H1 (cell line): ENCODE data around the gene FHL1. TPM values are rescaled to one million over a fixed set of nuclear protein-coding genes. Genes with fewer than 3 reads are reported as not detected.

Source experiments
- CBX8 ChIP-seq: fragments of 300-800, 300-1000 bp; sonication (generic); IDR thresholded peaks from 2 replicates; pipeline ENCODE4 v1.7.1; 2016; ENCODE audit warnings: low read depth, low read length, borderline replicate concordance
- CHD1 ChIP-seq: IDR thresholded peaks from 2 replicates; pipeline ENCODE4 v1.6.1; 2012; ENCODE audit warnings: low read depth, low read length, improper control_type of control experiment
- CREB1 ChIP-seq: IDR thresholded peaks from 2 replicates; pipeline ENCODE4 v1.6.1; 2012; ENCODE audit warnings: inconsistent platforms
- EGR1 ChIP-seq: IDR thresholded peaks from 2 replicates; pipeline ENCODE4 v1.6.1; 2011; ENCODE audit warnings: low read depth, low read length, borderline replicate concordance
- GTF2F1 ChIP-seq: IDR thresholded peaks from 2 replicates; pipeline ENCODE4 v1.6.1; 2012; ENCODE audit warnings: low read depth, low read length, improper control_type of control experiment, borderline replicate concordance
- KDM4A ChIP-seq: IDR thresholded peaks from one replicate; pipeline ENCODE4 v1.7.1; 2012; ENCODE audit warnings: low read depth, mild to moderate bottlenecking, moderate library complexity, low read length, inconsistent platforms; ENCODE audit not compliant: severe bottlenecking
- POLR2A ChIP-seq, 2 experiments: IDR thresholded peaks; 1 replicate in 1 of 2; 2 replicates in 1 of 2; pipeline ENCODE4 v1.6.1; 2011; ENCODE audit warnings: low read depth in 2 of 2, low read length in 2 of 2, mild to moderate bottlenecking in 2 of 2; ENCODE audit errors: control extremely low read depth in 1 of 2
- POU5F1 ChIP-seq: IDR thresholded peaks from 2 replicates; pipeline ENCODE4 v1.6.1; 2011; ENCODE audit warnings: low read depth, mild to moderate bottlenecking, low read length, moderate library complexity
- RFX5 ChIP-seq: IDR thresholded peaks from 2 replicates; pipeline ENCODE4 v1.6.1; 2011; ENCODE audit warnings: low read depth, low read length, improper control_type of control experiment, borderline replicate concordance
- RXRA ChIP-seq: IDR thresholded peaks from 2 replicates; pipeline ENCODE4 v1.6.1; 2011; ENCODE audit warnings: low read depth, mild to moderate bottlenecking, low read length, moderate library complexity; ENCODE audit not compliant: insufficient read depth
- SIRT6 ChIP-seq: IDR thresholded peaks from one replicate; pipeline ENCODE4 v1.7.1; 2012; ENCODE audit warnings: low read length, inconsistent platforms
- SP4 ChIP-seq: IDR thresholded peaks from 2 replicates; pipeline ENCODE4 v1.6.1; 2012; ENCODE audit warnings: low read length, inconsistent platforms
- ZNF274 ChIP-seq: IDR thresholded peaks from 2 replicates; pipeline ENCODE4 v1.7.0; 2012; ENCODE audit warnings: low read length, borderline replicate concordance; ENCODE audit errors: extremely low read depth
- polyA plus RNA-seq, 7 experiments: library from polyadenylated mRNA; depleted of rRNA in 3 of 7; stranded (reverse) in 5 of 7; unstranded in 2 of 7; fragments of >200 nt in 5 of 7; fragments of 200-250 nt in 2 of 7; gene quantifications; 1 replicate in 5 of 7; 2 replicates in 1 of 7; 4 replicates in 1 of 7; pipeline versions ENCODE4 v1.2.1 to v1.2.3, GENCODE V29; 2011 to 2013; ENCODE audit warnings: missing spikeins in 2 of 7, mixed read lengths in 2 of 7
- total RNA-seq: library from RNA; stranded (reverse); fragmentation: NEBNext Ultra II Directional; extraction: Animal tissue kit (Norgen Biotek cat#: 25700); gene quantifications from 2 replicates; pipeline ENCODE4 v1.2.1, GENCODE V29; 2021
- TF ChIP-seq, protein P1 (sequence below): fragments of 300-600 bp; sonication (generic); IDR thresholded peaks from 2 replicates; pipeline ENCODE4 v1.7.1; 2012; ENCODE audit warnings: low read length, moderate library complexity, mild to moderate bottlenecking, inconsistent platforms; ENCODE audit not compliant: insufficient replicate concordance

Gene FHL1
- total and polyA plus RNA-seq, 2 of the 8 experiments (the other 6 are each of a cell fraction or from before 2014, with no cell fraction given): 45.0 to 56.5 TPM

DNA sequence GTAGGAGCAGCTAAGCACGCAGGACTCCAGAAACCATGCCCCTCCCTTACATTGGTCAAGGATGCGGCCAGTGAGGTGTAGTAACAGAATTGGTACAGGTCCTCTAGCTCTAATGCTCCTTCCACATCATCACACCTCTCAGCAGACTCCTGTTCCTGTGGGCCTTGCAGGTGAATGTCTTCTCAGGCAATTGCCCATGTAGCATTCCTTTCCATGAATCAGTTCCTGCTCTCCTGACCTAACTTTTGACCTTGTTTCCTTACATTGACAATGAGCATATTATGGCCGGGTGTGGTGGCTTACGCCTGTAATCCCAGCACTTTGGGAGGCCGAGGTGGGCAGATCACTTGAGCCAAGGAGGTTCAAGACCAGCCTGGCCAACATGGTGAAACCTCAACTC is 72.6 kb downstream of the FHL1 start (continued):
- TF ChIP-seq, protein P1, sequence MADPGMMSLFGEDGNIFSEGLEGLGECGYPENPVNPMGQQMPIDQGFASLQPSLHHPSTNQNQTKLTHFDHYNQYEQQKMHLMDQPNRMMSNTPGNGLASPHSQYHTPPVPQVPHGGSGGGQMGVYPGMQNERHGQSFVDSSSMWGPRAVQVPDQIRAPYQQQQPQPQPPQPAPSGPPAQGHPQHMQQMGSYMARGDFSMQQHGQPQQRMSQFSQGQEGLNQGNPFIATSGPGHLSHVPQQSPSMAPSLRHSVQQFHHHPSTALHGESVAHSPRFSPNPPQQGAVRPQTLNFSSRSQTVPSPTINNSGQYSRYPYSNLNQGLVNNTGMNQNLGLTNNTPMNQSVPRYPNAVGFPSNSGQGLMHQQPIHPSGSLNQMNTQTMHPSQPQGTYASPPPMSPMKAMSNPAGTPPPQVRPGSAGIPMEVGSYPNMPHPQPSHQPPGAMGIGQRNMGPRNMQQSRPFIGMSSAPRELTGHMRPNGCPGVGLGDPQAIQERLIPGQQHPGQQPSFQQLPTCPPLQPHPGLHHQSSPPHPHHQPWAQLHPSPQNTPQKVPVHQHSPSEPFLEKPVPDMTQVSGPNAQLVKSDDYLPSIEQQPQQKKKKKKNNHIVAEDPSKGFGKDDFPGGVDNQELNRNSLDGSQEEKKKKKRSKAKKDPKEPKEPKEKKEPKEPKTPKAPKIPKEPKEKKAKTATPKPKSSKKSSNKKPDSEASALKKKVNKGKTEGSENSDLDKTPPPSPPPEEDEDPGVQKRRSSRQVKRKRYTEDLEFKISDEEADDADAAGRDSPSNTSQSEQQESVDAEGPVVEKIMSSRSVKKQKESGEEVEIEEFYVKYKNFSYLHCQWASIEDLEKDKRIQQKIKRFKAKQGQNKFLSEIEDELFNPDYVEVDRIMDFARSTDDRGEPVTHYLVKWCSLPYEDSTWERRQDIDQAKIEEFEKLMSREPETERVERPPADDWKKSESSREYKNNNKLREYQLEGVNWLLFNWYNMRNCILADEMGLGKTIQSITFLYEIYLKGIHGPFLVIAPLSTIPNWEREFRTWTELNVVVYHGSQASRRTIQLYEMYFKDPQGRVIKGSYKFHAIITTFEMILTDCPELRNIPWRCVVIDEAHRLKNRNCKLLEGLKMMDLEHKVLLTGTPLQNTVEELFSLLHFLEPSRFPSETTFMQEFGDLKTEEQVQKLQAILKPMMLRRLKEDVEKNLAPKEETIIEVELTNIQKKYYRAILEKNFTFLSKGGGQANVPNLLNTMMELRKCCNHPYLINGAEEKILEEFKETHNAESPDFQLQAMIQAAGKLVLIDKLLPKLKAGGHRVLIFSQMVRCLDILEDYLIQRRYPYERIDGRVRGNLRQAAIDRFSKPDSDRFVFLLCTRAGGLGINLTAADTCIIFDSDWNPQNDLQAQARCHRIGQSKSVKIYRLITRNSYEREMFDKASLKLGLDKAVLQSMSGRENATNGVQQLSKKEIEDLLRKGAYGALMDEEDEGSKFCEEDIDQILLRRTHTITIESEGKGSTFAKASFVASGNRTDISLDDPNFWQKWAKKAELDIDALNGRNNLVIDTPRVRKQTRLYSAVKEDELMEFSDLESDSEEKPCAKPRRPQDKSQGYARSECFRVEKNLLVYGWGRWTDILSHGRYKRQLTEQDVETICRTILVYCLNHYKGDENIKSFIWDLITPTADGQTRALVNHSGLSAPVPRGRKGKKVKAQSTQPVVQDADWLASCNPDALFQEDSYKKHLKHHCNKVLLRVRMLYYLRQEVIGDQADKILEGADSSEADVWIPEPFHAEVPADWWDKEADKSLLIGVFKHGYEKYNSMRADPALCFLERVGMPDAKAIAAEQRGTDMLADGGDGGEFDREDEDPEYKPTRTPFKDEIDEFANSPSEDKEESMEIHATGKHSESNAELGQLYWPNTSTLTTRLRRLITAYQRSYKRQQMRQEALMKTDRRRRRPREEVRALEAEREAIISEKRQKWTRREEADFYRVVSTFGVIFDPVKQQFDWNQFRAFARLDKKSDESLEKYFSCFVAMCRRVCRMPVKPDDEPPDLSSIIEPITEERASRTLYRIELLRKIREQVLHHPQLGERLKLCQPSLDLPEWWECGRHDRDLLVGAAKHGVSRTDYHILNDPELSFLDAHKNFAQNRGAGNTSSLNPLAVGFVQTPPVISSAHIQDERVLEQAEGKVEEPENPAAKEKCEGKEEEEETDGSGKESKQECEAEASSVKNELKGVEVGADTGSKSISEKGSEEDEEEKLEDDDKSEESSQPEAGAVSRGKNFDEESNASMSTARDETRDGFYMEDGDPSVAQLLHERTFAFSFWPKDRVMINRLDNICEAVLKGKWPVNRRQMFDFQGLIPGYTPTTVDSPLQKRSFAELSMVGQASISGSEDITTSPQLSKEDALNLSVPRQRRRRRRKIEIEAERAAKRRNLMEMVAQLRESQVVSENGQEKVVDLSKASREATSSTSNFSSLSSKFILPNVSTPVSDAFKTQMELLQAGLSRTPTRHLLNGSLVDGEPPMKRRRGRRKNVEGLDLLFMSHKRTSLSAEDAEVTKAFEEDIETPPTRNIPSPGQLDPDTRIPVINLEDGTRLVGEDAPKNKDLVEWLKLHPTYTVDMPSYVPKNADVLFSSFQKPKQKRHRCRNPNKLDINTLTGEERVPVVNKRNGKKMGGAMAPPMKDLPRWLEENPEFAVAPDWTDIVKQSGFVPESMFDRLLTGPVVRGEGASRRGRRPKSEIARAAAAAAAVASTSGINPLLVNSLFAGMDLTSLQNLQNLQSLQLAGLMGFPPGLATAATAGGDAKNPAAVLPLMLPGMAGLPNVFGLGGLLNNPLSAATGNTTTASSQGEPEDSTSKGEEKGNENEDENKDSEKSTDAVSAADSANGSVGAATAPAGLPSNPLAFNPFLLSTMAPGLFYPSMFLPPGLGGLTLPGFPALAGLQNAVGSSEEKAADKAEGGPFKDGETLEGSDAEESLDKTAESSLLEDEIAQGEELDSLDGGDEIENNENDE: no peak
- TF ChIP-seq KDM4A (no peak), SP4 (no peak), RXRA (no peak), RFX5 (no peak), CHD1 (no peak), ZNF274 (no peak), SIRT6 (no peak), POLR2A (IDR thresholded peaks at IDR 0.05; ENCODE audit: control extremely low read depth in 1 of 2, low read depth in 2 of 2, low read length in 2 of 2) (no peak), POU5F1 (no peak), CREB1 (no peak), EGR1 (no peak), CBX8 (no peak), GTF2F1 (no peak)
